ENCODE measurements around the gene GAMT.

Gene GAMT

DNA sequence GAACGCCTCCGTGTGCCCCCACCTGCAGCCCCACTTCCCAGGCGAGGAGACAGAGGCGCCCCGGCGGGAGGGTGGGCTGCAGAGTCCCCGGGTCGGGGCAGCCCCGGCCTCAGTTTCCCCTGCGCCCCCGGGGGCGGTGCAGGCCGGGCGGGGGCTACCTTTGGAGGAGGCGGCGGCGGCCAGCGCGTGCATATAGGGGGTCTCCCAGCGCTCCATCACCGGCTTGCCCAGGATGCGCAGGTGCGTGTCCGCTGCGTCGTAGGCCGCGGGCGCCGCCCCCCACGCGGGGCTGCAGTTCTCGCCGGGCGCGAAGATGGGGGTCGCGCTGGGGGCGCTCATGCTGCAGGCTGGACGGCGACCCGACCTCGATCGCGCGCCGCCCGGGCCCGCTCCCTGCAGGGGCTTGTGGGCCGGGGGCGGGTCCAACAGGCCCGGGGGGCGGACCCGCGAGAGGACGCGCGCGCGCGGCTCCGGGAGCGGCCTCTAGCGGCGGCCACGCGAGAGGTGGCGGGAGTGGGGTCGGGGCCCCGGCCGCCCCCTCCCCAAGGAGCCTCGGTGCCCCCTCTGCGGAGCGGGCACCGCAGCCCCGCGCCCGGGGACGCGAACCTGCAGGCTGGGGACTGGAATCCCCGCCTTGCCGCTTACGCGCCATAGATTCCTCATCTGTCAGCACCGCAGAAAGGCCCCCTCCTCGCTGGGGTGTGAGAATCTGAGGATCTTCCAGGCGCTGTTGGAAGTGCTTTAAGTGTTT is at the start of gene GAMT:
GAMT (minus strand) TSS at position 405 of the 751 bp plus-strand sequence; CDS start at position 339, 66 bp downstream.
- DNase-seq = peak; percentile 23

DNA sequence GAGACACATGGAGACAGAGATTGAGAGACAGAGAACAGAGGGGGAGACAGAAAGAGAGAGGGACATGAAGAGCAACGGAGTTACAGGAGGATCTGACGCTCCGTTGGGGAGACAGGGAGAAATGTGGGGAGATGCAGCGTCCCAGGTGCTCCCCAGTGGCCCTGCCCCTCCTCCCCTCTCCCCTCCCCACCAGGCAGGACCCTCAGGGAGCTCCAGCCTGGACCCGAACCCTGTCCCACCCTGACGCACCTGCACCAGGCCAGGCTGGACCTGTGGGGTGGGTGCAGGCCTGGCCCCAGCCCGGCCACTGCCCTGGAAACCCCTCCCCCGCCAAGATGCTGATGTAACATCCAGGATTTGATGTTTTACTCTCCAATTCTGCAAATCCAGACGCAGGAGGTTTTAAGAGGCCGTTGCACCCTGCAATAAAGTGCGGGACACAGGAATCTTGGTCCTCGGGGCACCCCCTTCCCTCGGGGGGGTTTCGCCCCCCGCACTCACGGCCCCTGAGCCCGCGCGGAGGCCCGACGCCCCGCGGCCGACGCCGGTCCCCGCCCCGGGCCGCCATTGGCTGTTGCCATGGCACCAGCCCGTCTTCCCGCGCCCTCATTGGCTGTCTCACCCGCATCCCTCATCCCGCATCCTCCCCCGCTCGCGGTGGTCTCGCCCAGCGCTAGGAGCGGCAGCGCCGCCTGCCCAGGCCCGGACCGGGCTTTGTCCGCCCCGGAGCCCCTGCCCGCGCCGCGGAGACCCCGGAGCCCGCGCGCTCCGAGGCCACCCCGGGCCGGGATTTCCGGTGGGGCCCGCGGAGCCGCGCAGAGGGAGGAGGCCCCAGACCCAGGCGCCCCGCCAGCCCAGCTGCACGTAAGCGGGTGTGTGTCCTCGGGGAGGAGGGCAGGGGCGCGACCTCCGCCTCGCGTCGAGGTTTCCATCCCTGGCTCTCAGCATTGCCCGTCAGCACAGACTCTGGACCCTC is 48.4 kb upstream of the GAMT start, which contains the start of gene APC2:
APC2 (plus strand) TSS at position 655 of the 976 bp plus-strand sequence. CDS start 2,881 bp downstream, outside the sequence.
- no peak for DNase-seq

DNA sequence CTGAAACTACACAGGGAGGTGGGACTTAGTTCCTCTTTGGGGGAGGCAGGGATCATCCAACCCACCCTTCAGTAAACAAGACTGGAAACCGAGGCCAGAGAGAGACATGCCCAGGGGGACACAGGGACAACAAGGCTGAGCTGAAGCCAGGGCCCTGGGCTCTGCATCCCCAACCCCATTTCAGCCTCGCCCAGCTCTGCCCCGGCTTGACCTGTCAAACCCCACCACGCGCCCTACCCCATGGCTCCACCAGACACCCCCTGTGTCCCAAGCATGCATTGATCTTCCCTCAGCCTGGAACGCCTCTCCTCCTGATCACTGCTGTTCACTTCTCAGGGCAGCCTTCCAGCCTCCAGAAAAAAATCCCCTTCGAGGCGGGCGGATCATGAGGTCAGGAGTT is 46.6 kb upstream of the GAMT start:
- DNase-seq = no peak

DNA sequence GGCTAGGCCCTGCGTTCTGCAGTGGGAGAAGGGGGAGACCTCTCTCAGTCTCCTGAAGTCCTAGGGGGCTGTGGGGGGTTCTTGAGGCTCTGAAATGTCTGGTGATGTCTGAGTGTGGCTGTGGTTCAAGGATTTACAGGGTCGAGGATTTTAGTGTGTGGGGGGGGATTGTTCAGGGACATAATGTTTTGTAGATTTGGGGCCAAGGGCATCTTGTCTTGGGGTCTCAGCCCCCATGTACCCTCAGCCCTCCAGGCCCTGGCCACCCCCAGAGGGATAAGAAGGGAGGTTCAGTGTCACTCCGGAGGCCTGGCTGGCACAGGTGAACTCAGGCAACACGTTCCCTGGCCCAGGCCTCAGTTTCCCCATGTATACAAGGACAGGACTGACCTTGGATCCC is 46.2 kb upstream of the GAMT start:
- no peak for DNase-seq

DNA sequence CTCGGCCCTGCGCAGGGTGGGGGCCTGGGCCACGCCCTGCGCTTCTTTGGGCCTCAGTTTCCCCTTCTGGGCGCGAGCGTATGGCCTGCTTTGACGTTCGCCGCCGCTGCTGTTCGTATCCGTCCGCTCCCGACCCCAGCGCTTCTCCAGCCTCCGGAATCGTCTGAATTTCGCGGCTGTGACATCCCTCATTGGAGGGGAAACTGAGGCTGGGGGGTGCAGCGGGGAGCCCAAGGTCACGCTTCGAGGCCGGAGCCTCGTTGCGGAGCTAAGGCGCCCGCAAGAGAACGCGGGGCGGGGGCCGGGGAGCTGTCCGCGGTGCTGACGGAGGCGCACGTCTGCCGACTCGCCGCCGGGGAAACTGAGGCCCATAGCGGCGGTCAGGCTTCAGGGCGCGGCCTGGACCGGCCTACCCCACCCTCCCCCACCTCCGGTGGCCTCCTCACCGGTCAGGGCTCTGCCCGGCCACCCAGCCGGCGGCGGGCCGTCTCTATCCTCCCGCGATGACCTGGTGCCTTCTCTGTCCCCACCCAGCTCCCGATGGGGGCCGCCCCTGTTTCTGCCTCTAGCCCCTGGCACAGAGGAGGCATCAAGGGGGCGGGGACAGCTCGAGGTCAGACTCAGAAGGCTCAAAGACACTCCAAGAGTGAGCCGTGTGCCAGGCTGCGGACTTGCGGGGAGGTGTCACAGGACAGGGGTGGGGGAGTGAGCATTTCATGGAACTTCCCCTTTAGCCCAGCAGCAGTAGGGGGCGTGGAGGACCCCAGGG is 45.6 kb upstream of the GAMT start:
- no peak for DNase-seq

DNA sequence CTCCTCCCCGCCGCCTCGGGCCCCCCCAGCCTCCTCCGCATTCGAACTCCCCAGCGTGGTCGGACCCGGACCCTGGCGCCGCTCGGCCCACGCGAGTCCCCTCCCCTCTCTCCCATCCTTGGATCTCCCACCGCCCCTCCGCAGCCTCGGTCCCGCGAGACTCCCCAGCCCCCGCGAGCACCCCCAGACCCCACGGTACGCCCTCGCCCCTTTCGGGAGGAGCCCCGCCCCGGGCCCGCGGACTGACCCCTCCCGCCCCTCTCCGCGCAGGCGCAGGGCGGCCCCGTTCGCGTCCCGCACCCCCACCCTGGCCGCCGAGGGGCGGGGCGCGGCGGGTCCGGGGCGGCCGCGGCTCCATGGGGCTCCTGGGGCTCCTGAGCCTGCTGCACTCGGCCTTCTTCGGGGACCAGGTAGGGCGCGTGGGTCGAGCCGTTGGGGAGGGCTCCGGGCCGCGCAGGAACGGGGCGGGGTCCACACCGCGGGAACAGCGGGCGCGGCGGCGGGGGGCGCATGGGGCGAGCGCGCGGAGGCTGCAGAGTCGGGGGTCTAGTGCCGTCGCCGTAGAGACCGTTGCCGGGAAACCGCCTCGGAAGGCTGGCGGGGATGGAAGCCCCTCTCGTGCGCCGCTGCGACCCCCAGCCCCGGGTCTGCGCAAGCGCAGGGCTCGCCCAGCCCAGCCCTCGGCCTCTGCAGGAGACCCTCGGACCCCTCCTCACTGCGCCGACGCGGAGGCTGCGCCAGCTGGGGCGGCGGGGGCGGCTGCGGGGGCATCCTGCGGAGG is 44.8 kb upstream of the GAMT start:
- DNase-seq = no peak

DNA sequence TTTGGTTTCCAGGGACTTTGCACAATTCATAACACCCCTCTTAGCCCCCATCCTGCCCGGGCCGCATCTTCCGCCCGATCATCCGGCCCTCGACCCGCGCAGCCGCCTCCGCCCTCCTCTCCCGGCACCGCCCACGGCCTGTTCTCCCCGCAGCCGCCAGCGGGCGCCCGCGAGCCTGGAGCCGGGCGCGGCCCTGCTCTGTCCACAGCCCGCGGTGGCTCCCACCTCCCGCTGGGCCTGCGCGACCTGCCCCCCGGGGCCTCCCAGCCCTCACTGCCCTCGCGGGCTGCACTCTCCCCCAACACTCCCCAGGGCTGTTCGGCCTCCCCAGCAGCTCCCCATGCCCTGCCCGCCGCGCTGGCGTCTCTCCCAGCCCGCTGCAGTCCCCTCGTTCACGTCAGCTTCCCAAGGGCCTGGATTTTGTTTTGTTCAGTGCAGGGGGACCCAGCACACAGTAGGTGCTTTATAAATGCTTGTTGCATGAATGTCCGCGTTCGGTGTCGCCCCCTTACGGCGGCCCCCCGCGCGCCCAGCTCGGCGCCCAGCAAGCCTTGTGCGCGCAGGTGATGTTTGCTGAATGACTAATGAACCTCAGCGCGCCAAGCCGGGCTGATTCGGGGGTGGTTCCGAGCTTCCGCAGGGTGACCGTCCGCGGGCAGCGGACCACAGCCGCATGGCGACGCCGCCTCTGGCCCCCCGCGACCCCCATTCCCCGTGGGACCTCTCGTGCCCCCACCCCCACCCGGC is 44.0 kb upstream of the GAMT start:
- peak; percentile 55 for DNase-seq

DNA sequence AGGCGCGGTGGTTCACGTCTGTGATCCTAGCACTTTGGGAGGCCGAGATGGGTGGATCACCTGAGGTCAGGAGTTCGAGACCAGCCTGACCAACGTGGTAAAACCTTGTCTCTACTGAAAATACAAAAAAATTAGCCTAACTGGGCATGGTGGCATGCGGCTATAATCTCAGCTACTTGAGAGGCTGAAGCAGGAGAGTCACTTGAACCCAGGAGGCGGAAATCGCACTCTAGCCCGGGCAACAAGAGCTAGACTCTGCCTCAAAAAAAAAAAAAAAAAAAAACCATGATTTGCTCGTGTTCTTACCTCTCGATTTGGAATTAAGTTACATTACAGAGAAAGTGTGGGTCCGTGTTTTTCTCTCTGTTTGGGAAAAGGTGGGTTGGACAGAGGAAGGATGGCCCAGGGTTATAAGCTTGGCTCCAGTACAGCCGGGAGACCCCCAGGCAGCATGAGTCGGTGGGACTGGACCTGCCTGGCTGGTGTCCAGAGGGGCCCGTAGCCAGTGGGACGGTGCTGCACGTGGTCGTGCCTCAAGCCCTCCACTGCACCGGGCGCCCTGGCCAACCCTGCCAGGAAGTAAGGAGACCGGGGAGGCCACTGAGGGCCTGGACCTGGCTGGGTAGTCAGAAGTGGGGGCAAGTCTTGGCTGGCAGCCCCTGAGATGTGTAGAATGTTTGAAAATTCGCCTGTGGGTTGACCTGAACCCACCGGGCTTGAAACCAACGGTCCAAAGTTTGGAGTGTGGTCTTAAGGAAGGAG is 40.5 kb upstream of the GAMT start:
- no peak for DNase-seq

DNA sequence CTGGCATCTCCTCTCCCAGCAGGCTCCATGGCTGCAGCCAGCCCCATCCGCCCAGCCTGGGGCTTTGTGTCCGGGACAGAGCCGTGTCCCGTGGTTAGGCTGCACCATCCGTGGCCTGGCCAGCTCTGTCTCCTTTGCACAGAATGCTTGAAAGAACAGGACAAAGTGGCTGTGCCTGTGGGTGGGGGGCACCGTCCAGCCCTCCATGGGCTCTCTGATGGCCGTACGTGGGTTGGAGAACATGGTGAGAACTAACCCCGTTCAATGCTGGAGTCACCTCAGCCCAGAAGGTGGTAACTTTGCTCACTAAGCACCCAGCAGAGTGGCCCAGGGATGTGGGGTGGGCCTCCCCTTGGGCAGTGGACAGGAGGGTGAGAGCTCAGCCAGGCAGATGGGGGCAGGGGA is 39.7 kb upstream of the GAMT start:
- no peak for DNase-seq

DNA sequence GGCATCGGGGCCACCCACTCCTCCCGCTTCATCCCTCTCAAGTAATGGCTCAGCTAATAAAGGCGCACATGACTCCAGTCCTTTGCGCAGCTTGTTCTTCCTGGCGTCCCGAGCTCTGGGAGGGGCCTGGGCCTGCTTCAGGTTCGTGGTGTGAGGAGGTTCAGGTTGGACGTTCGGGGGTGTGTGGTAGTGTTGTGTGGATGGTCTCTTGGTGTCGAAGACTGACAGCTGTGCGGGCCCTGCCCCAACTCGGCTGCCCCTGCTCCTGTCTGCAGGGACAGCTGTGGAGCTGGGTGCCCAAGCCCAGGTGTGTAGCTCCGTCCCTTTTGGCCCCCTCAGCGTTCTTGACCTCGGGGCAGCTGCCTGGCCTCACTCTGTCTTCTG is 39.1 kb upstream of the GAMT start:
- no peak for DNase-seq

DNA sequence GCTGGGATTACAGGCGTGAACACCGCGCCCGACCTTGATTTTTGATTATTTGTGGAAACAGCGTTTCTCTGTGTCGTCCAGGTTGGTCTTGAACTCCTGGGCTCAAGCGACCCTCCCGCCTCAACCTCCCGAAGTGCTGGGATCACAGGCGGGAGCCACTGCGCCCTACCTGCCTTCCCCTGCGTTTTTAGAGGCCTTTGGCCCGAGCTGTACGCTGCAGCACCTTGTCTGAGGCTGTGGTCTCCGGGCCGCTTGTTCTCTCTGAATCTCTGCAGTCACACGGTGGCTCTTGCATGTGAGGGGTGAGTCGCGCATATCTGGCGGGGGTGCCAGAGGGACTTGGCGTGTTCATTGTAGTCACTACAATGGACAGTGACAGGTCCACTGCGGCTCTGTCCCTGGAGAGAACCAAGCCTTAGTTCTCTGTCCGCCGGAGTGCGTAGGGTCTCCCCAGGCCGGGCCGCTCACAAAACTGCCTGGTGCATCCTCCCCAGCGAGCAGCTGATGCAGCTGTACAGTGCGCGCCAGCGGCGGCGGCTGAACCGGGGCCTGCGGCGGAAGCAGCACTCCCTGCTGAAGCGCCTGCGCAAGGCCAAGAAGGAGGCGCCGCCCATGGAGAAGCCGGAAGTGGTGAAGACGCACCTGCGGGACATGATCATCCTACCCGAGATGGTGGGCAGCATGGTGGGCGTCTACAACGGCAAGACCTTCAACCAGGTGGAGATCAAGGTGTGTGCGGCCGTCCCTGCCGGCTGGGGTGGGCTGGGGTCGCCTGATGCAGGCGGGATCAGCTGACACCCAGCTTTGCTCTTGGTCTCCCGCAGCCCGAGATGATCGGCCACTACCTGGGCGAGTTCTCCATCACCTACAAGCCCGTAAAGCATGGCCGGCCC is 38.4 kb upstream of the GAMT start:
- peak; percentile 33 for DNase-seq

DNA sequence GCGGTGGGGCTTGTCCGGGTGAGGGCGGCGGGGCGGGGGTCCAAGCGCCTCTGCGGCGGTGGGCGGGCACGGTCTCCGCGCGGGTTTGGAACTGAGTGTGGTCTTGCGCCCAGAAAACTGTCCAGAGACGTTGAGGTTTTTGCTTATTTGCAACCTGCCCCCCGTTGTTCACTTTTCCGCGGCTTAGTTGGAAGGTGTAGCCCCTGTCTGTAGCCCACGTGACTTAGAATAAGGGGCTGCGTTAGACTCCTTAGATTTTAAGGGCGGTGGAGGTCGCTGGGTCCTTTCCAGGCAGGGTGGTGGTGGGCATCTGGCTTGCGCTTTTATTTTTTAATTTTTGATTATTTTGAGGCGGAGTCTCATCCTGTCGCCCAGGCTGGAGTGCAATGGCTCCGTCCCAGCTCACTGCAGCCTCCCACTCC is 37.6 kb upstream of the GAMT start:
- no peak for DNase-seq

DNA sequence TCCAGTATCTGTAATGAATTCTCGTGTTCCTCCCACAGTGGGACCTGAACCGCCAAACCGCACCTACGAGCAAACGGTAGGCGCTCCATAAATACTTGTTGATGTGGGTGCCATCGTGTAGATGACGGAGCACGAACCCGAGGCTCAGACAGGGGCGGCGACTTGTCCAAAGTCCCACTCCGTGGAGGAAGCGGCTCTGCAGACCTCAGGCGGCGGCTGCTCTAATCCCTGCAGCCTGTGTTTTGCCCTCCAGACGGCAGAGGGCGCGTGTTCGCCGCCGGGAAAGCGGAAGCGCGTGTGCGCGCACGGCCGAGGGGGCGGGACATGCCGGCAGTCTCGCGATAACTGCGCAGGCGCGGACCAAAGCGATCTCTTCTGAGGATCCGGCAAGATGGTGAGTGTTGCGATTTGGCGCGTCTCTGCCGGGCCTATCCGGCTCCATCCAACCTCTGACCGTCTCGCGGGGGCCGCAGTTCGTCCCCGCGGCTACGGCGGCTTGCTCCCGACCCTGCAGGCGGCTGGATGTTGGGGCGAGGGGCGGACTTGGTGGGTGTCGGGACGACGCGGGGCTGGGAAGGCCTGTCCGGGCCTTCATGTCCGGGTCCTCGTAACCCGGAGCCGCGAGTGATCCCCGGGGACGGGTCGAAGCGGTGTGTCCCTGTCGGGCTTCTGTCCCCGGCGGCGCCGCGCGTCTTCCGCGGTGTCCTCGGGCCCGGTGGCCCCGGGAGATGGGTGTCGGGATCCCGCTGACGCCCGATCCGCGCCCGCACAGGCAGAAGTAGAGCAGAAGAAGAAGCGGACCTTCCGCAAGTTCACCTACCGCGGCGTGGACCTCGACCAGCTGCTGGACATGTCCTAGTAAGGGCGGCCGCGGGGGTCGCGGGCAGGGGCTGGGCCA is 36.9 kb upstream of the GAMT start, which contains the start of gene RPS15:
RPS15 (plus strand) TSS at position 362 of the 898 bp plus-strand sequence; CDS start at position 392, 30 bp downstream.
- peak; percentile 94 for DNase-seq

DNA sequence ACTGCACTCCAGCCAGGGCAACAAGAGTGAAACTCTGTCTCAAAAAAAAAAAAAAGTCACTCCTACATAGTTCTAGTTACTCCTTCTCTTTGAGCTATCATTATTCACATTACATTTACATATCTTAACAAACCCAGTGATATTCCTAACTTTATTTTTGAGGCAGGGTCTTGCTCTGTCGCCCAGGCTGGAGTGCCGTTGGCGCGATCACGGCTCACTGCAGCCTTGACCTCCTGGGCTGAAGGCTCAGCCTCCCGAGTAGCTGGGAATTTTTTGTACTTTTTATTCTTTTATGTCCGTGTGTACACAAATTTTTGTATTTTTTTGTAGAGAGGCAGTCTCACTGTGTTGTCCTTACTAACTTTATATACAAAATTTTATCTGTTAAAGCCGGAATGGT is 36.3 kb upstream of the GAMT start:
- DNase-seq = no peak

DNA sequence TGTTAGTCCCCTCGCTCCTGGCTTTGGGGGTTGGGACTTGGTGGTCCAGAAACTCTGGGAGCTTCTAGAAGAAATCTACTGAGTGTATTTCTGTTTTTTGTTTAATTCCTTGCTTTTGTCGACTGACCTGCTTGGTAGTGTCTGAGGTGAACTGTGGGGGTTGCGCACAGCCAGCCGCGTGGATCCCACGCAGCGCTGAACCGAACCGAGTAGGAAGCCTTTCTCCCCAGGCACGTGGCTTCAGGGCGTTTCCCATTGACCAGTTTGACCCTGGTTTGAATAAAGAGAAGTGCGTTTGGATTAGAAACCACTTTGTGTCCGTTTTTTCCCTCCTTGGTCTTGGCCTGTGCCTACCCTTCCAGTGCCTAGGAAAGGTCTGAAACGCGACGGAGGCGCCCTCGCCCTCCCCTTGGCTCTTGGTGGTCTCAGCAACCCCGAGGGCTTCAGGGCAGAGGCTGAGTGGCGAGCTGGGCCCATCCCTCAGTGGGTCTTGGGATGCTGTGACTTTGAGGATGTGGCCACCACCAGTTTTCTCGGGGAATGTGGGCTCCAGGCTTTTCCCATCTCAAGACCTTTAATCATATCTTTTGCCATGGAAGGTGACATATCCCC is 34.1 kb upstream of the GAMT start:
- DNase-seq = peak; percentile 63

DNA sequence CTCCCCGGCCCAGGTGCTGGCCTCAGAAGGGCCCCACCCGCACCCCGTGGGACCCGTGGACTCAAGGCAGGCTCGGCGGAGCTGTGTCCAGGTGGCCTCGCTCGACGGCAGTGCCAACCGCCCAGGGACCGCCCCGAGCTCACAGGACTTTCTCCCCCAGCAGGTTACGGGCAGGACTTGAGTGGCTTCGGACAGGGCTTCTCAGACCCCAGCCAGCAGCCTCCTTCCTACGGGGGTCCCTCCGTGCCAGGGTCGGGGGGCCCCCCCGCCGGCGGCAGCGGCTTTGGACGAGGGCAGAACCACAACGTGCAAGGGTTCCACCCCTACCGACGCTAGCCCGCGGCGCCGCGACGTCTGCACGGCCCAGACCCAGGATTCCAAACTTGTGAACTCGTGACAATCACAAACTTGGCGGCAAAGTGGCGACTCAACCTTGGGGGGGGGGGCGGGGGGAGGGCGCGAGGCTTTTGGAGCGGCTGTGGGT is 33.3 kb upstream of the GAMT start:
- DNase-seq = no peak

DNA sequence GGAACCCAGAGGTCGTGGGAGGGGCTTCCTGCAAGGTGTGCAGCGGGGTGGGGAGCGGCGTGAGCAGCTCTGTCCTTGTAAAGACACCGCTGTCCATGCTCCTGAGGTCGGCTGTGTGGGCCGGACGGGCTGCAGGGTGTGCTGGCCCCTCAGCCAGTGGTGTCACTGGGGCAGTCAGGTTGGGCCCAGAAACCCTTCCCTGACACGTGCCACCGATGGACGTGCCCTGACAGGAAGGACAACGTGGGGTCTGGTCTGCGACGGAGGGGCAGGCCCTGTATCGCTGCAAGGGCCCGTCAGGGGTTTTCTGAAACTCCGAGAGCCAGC is 32.7 kb upstream of the GAMT start:
- no peak for DNase-seq
